Nephron (organoid): ENCODE results near the gene ARHGDIB.

Source experiments
- H3K27ac Mint-ChIP-seq, 3 experiments: 2 replicates each; pipeline ENCODE4 v1.8.0; 2020; ENCODE audit warnings: mixed read lengths in 3 of 3, mild to moderate bottlenecking in 2 of 3, moderate library complexity in 1 of 3
- H3K27me3 Mint-ChIP-seq: 2 replicates; pipeline ENCODE4 v1.8.0; 2021; ENCODE audit warnings: low read depth, mild to moderate bottlenecking, moderate library complexity, mixed read lengths
- H3K36me3 Mint-ChIP-seq: 2 replicates; pipeline ENCODE4 v1.8.0; 2020; ENCODE audit warnings: low read depth, mixed read lengths
- H3K4me1 Mint-ChIP-seq: 2 replicates; pipeline ENCODE4 v1.8.0; 2020; ENCODE audit warnings: mixed read lengths
- H3K4me3 Mint-ChIP-seq, 3 experiments: 2 replicates each; pipeline ENCODE4 v1.8.0; 2020; ENCODE audit warnings: mild to moderate bottlenecking in 3 of 3, mixed read lengths in 3 of 3, moderate library complexity in 2 of 3
- H3K9me3 Mint-ChIP-seq: 2 replicates; pipeline ENCODE4 v1.8.0; 2020; ENCODE audit warnings: mixed read lengths
- CTCF ChIP-seq, 3 experiments: fragments of 200-600 bp; sonication (generic); IDR thresholded peaks; one replicate each; pipeline ENCODE4 v1.5.0; 2021; ENCODE audit warnings: antibody characterized with exemption in 3 of 3; ENCODE audit not compliant: unreplicated experiment in 3 of 3

ARHGDIB gene

GRCh38 chr12:14956024-14956891, 5.1 kb downstream of the ARHGDIB start:
- Mint-ChIP-seq H3K4me3 (no peak overlapping the region), H3K9me3 (no peaks in the 10 kb centered on the region), H3K27me3 (no peaks in the 10 kb centered on the region), H3K36me3 (no peaks in the 10 kb centered on the region), H3K27ac (no peak overlapping the region), H3K4me1 (peaks cover 13% of the 10 kb centered on the region)
- no peak for TF ChIP-seq CTCF (IDR thresholded peaks at IDR 0.05; ENCODE audit: unreplicated experiment in 3 of 3)

- no peak overlapping the region for H3K4me3 Mint-ChIP-seq
- no peak for TF ChIP-seq CTCF (IDR thresholded peaks at IDR 0.05; ENCODE audit: unreplicated experiment in 3 of 3)
- peaks cover 6% of the 10 kb centered on the region for H3K4me1 Mint-ChIP-seq
- H3K36me3 Mint-ChIP-seq: no peaks in the 10 kb centered on the region
- no peaks in the 10 kb centered on the region for H3K9me3 Mint-ChIP-seq
- peak overlapping the region in 1 of 3 experiments; percentile 29 for H3K27ac Mint-ChIP-seq
- H3K27me3 Mint-ChIP-seq: no peaks in the 10 kb centered on the region
These were observed 7.1 kb downstream of the ARHGDIB start for GRCh38 chr12:14954269-14954668.

GRCh38 chr12:14953752-14954151, 7.6 kb downstream of the ARHGDIB start:
- no peak overlapping the region for H3K27ac Mint-ChIP-seq
- H3K4me1 Mint-ChIP-seq: peaks cover 11% of the 10 kb centered on the region
- no peak overlapping the region for H3K4me3 Mint-ChIP-seq
- no peaks in the 10 kb centered on the region for H3K36me3 Mint-ChIP-seq
- TF ChIP-seq CTCF (IDR thresholded peaks at IDR 0.05; ENCODE audit: unreplicated experiment in 3 of 3): no peak
- no peaks in the 10 kb centered on the region for H3K9me3 Mint-ChIP-seq
- H3K27me3 Mint-ChIP-seq: no peaks in the 10 kb centered on the region

GRCh38 chr12:14952299-14952921, 9.0 kb downstream of the ARHGDIB start:
- Mint-ChIP-seq H3K4me1 (peaks cover 22% of the 10 kb centered on the region), H3K27me3 (no peaks in the 10 kb centered on the region), H3K4me3 (no peak overlapping the region), H3K9me3 (no peaks in the 10 kb centered on the region), H3K27ac (peak overlapping the region; percentile 6 to 23 (median 11)), H3K36me3 (no peaks in the 10 kb centered on the region)
- TF ChIP-seq CTCF (IDR thresholded peaks at IDR 0.05; ENCODE audit: unreplicated experiment in 3 of 3): no peak

- Mint-ChIP-seq H3K27ac (peak overlapping the region in 2 of 3 experiments; percentile 23 to 41), H3K27me3 (no peaks in the 10 kb centered on the region), H3K4me3 (no peak overlapping the region), H3K36me3 (no peaks in the 10 kb centered on the region), H3K4me1 (peaks cover 24% of the 10 kb centered on the region), H3K9me3 (no peaks in the 10 kb centered on the region)
- TF ChIP-seq CTCF (IDR thresholded peaks at IDR 0.05; ENCODE audit: unreplicated experiment in 3 of 3): no peak
These were observed 9.6 kb downstream of the ARHGDIB start for GRCh38 chr12:14951851-14952250.
